ENCODE measurements around the gene MVD. TPM values are rescaled to one million over a fixed set of nuclear protein-coding genes. Genes with fewer than 3 reads are reported as not detected.

MVD gene
- total RNA-seq, 1 experiment from 2014 or later, result 119 TPM

DNA sequence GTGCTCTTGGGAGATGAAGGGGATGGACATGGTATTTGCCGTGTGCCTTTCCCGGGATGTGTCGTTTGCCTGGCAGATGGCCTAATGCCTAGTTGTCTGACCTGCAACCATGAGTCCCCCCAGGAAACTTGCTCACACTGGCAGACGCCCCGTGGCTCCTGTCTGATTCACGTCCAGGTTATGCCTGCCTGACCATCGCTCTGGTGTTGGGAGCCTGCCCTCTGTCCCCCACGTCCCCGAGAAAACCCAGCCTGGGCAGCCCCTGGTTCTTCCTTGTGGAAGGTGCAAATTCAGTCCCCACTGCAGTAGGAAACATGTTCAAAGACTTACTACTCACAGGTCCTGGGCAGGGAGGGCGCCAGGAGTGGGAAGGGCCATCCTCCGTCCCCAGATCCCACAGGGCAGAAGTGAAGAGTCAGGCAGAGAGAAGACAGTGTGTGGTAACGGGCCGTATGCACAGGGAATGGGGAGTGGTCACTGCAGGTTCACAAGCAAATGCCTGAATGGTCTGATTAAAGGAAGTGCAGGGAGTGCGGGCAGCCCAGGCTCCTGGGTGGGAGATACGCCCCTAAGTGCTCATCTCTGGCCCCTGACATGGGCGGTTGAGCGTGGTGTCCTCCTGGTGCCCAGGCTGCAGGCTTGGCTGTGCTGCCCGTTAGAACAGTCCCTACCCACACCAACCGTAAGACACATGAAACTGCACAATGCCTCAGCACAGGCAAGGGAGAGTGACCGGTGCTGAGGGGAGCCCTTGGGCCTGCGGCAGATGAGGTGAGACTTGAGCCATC is 27.6 kb upstream of the MVD start:
- POLR2A ChIA-PET, result no interaction called here
- intact Hi-C loops (cut with micrococcal nuclease), result no loop called here
- Histone ChIP-seq H2AFZ (ENCODE audit: low read depth, low read length, poor library complexity, severe bottlenecking) (no peak overlapping the region), H3K9me2 (ENCODE audit: insufficient read depth) (no peaks in the 10 kb centered on the region), H3K79me2 (ENCODE audit: insufficient read depth, low read length) (no peaks in the 10 kb centered on the region), H3K9me3 (ENCODE audit: control insufficient read depth in 1 of 2, insufficient read depth in 1 of 2, low read depth in 1 of 2, low read length in 2 of 2) (no peaks in the 10 kb centered on the region), H3K36me3 (ENCODE audit: control insufficient read depth in 1 of 2, insufficient read depth in 2 of 2, low read length in 2 of 2) (no peaks in the 10 kb centered on the region), H3K9ac (ENCODE audit: low read length) (no peak overlapping the region), H3K4me2 (ENCODE audit: low read length) (no peak overlapping the region), H3K27ac (ENCODE audit: low read depth, low read length) (no peak overlapping the region; the same call in 1 of the 2 replicates), H3K27me3 (ENCODE audit: insufficient read depth, low read length) (no peaks in the 10 kb centered on the region), H3K4me3 (replicated peaks in 1 of 2; ENCODE audit: low read depth in 1 of 2, low read length in 2 of 2) (no peak overlapping the region), H3K4me1 (ENCODE audit: control insufficient read depth in 1 of 2, insufficient read depth in 2 of 2, low read length in 2 of 2) (peaks cover 19 to 30% of the 10 kb centered on the region in 2 experiments), H4K20me1 (ENCODE audit: insufficient read depth) (no peaks in the 10 kb centered on the region)
- TF ChIP-seq SP1 (IDR thresholded peaks at IDR 0.05; ENCODE audit: low read depth) (no peak), ZFX (IDR thresholded peaks at IDR 0.05) (no peak), FOSL1 (IDR thresholded peaks at IDR 0.05; ENCODE audit: low read depth) (no peak), POLR2A (IDR thresholded peaks at IDR 0.05; ENCODE audit: borderline replicate concordance, extremely low read depth, insufficient read depth, insufficient read length) (no peak), RAD21 (IDR thresholded peaks at IDR 0.05; ENCODE audit: low read depth) (no peak), EGR1 (IDR thresholded peaks at IDR 0.05; ENCODE audit: low read depth) (no peak)
- TF ChIP-seq, protein P1, sequence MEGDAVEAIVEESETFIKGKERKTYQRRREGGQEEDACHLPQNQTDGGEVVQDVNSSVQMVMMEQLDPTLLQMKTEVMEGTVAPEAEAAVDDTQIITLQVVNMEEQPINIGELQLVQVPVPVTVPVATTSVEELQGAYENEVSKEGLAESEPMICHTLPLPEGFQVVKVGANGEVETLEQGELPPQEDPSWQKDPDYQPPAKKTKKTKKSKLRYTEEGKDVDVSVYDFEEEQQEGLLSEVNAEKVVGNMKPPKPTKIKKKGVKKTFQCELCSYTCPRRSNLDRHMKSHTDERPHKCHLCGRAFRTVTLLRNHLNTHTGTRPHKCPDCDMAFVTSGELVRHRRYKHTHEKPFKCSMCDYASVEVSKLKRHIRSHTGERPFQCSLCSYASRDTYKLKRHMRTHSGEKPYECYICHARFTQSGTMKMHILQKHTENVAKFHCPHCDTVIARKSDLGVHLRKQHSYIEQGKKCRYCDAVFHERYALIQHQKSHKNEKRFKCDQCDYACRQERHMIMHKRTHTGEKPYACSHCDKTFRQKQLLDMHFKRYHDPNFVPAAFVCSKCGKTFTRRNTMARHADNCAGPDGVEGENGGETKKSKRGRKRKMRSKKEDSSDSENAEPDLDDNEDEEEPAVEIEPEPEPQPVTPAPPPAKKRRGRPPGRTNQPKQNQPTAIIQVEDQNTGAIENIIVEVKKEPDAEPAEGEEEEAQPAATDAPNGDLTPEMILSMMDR (IDR thresholded peaks at IDR 0.05 in 2 of 3, conservative IDR thresholded peaks at IDR 0.05 in 1 of 3; ENCODE audit: borderline replicate concordance in 1 of 3, insufficient read depth in 1 of 3, low read depth in 2 of 3, low read length in 2 of 3), result no peak
- TF ChIP-seq, protein P2, sequence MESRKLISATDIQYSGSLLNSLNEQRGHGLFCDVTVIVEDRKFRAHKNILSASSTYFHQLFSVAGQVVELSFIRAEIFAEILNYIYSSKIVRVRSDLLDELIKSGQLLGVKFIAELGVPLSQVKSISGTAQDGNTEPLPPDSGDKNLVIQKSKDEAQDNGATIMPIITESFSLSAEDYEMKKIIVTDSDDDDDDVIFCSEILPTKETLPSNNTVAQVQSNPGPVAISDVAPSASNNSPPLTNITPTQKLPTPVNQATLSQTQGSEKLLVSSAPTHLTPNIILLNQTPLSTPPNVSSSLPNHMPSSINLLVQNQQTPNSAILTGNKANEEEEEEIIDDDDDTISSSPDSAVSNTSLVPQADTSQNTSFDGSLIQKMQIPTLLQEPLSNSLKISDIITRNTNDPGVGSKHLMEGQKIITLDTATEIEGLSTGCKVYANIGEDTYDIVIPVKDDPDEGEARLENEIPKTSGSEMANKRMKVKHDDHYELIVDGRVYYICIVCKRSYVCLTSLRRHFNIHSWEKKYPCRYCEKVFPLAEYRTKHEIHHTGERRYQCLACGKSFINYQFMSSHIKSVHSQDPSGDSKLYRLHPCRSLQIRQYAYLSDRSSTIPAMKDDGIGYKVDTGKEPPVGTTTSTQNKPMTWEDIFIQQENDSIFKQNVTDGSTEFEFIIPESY (IDR thresholded peaks at IDR 0.05; ENCODE audit: extremely low read depth, insufficient replicate concordance, low read length), result no peak
- BruUV-seq (replicated peaks), result no TSS peak
- RAD21 ChIA-PET (ENCODE audit: low non-redundant PET in 1 of 2, low total read pairs in 2 of 2, uncharacterized antibody in 2 of 2, unreplicated experiment in 2 of 2), result no interaction called here
- DNase-seq (ENCODE audit: low read depth, low spot score) (no peak), ATAC-seq (no peak)
- CTCF ChIA-PET, result no interaction called here
